Sigmoid colon (tissue), 7 donors: ENCODE data around the gene LHX8. TPM values are rescaled to one million over a fixed set of nuclear protein-coding genes. Genes with fewer than 3 reads are reported as not detected.
"Not testable (repeated sequence)": the region's sequence is repeated elsewhere in the genome, so short reads cannot be mapped to it uniquely, and the experiment has no call there.

Source experiments
- DNase-seq: peaks from one replicate; pipeline ENCODE4 v3.0.0-alpha.2; 2019
- H3K27ac ChIP-seq, 4 donors: fragments of 200-600 bp; sonication (generic); one replicate each; pipeline ENCODE4 v1.5.1; 2016 to 2019; ENCODE audit warnings: mild to moderate bottlenecking in 1 of 4
- H3K27me3 ChIP-seq, 3 donors: fragments of 200-600 bp; sonication (generic); one replicate each; pipeline ENCODE4 v1.5.1; 2019; ENCODE audit warnings: mild to moderate bottlenecking in 1 of 3
- H3K36me3 ChIP-seq, 4 donors: fragments of 200-600 bp; sonication (generic); one replicate each; pipeline ENCODE4 v1.5.1; 2016 to 2019
- H3K4me1 ChIP-seq, 4 donors: fragments of 200-600 bp; sonication (generic); one replicate each; pipeline ENCODE4 v1.5.1; 2017 to 2019
- H3K4me3 ChIP-seq, 4 donors: fragments of 200-600 bp; sonication (generic); one replicate each; pipeline ENCODE4 v1.5.1; 2017 to 2019; ENCODE audit warnings: mild to moderate bottlenecking in 2 of 4, moderate library complexity in 1 of 4
- H3K9me3 ChIP-seq, 4 donors: fragments of 200-600 bp in 3 of 4; sonication (generic) in 3 of 4; one replicate each; pipeline versions ENCODE4 v1.5.1 to v1.6.1; 2013 to 2019
- EP300 ChIP-seq, 4 donors: sonication (generic); formaldehyde crosslinking; IDR thresholded peaks; one replicate each; pipeline ENCODE4 v1.6.1; 2017; ENCODE audit warnings: antibody characterized with exemption in 4 of 4
- POLR2A ChIP-seq, 2 donors: fragments of 450-650 bp; IDR thresholded peaks; one replicate each; pipeline ENCODE4 v1.6.1; 2016; ENCODE audit warnings: antibody characterized with exemption in 2 of 2, mild to moderate bottlenecking in 2 of 2, moderate library complexity in 2 of 2
- POLR2AphosphoS5 ChIP-seq, 4 donors: sonication (generic); formaldehyde crosslinking; IDR thresholded peaks; one replicate each; pipeline ENCODE4 v1.6.1; 2017; ENCODE audit warnings: antibody characterized with exemption in 4 of 4
- WGBS, 2 donors: extraction: QIAGEN DNeasy Blood & Tissue Kit; methylation state at CpG; one replicate each; pipeline ENCODE4 v1.1.7; 2013; 5-methylcytosine and 5-hydroxymethylcytosine counted together
- intact Hi-C: fragments of 100-400 bp; cut with DNase I; formaldehyde crosslinking; loops from one replicate; pipeline ENCODE4 v1.15.1; 2023
- polyA plus RNA-seq, 3 donors: library from polyadenylated mRNA; stranded (reverse); fragments of 200-250 nt; gene quantifications; one replicate each; pipeline ENCODE4 v1.2.3, GENCODE V29; 2013
- total RNA-seq, 4 donors: library from RNA; depleted of rRNA; stranded (reverse); fragments of >200 nt; gene quantifications; one replicate each; pipeline ENCODE4 v1.1.0, GENCODE V29; 2016
- TF ChIP-seq, protein P1 (sequence below), 4 experiments: fragments of 450-650 bp in 3 of 4; fragments of 200-600 bp in 1 of 4; IDR thresholded peaks; one replicate each; pipeline ENCODE4 v1.5.1; 2016 to 2019; ENCODE audit warnings: antibody characterized with exemption in 4 of 4, mild to moderate bottlenecking in 3 of 4, moderate library complexity in 2 of 4
- donor health status: healthy with polysubstance abuse.
- donor health status: Bipolar disorder and iron deficiency.
- donor health status: healthy.

LHX8 gene
- total and polyA plus RNA-seq, 7 donors = not detected

DNA sequence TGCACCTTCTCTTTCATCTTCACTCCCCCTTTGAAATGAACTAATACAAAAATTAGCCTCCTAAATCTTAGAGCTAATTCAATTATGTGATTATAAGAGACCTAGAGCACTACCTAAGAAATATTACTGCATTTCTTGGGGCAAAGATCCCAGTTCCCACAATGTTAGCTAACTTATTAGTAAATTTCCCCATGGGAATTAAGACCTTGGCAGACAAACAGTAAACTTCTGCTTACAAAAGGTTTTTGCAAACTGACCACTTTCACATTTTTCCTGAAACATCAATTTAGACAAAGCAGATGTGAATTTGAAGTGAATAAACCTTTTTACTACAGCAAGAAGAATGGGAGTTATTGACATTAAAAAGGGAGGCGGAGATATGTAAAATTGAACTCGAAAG, 34.6 kb upstream of the LHX8 start:
- TF ChIP-seq, protein P1, sequence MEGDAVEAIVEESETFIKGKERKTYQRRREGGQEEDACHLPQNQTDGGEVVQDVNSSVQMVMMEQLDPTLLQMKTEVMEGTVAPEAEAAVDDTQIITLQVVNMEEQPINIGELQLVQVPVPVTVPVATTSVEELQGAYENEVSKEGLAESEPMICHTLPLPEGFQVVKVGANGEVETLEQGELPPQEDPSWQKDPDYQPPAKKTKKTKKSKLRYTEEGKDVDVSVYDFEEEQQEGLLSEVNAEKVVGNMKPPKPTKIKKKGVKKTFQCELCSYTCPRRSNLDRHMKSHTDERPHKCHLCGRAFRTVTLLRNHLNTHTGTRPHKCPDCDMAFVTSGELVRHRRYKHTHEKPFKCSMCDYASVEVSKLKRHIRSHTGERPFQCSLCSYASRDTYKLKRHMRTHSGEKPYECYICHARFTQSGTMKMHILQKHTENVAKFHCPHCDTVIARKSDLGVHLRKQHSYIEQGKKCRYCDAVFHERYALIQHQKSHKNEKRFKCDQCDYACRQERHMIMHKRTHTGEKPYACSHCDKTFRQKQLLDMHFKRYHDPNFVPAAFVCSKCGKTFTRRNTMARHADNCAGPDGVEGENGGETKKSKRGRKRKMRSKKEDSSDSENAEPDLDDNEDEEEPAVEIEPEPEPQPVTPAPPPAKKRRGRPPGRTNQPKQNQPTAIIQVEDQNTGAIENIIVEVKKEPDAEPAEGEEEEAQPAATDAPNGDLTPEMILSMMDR (IDR thresholded peaks at IDR 0.05) = no peak
- TF ChIP-seq POLR2AphosphoS5 (IDR thresholded peaks at IDR 0.05) = no peak
- TF ChIP-seq POLR2A (IDR thresholded peaks at IDR 0.05) = no peak
- no peak for TF ChIP-seq EP300 (IDR thresholded peaks at IDR 0.05)
- intact Hi-C loops = no loop called here
- no peak for DNase-seq
- Histone ChIP-seq H3K27me3 (no peaks in the 10 kb centered on the region), H3K4me3 (no peak overlapping the region), H3K4me1 (no peaks in the 10 kb centered on the region), H3K27ac (no peak overlapping the region), H3K36me3 (no peaks in the 10 kb centered on the region), H3K9me3 (no peaks in the 10 kb centered on the region)
- WGBS, 2 donors = 68 to 79% methylated on average over 2 of the region's 2 CpGs

DNA sequence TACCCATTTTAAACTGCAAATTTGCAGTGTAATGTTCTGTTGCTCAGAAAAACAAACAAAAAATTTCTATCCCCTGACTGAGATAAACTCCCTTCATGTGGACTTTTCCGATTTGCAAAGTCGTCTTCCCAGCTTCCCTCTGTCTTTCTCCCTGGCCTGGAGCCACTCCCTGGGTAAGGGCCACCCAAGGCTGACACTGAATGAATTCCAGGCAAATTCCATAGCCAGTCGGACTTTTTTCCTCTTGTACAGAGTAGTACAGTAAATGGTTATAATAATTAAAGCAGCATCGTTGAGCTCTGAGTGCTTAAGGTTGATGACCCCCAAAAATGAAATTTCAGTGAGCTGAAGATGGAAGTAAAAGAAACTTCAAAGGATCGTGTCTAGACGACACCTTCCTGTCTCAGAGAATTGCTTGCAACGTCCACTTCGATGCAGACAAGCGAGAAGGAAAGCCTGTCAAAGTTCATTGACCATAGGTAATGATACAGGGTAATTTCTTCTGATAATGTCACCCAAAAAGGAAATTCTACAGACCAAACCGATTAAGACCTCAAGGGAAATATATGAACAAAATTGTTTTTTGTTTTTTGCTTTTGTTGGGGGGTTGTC, 33.6 kb upstream of the LHX8 start:
- no peak for TF ChIP-seq POLR2AphosphoS5 (IDR thresholded peaks at IDR 0.05)
- TF ChIP-seq, protein P1 (IDR thresholded peaks at IDR 0.05) = no peak
- TF ChIP-seq POLR2A (IDR thresholded peaks at IDR 0.05) = no peak
- TF ChIP-seq EP300 (IDR thresholded peaks at IDR 0.05) = no peak
- no peaks in the 10 kb centered on the region for H3K27me3 ChIP-seq
- intact Hi-C loops = no loop called here
- no peaks in the 10 kb centered on the region for H3K9me3 ChIP-seq
- H3K27ac ChIP-seq = no peak overlapping the region
- no peak overlapping the region for H3K4me3 ChIP-seq
- DNase-seq = no peak
- no peaks in the 10 kb centered on the region for H3K4me1 ChIP-seq
- no peaks in the 10 kb centered on the region for H3K36me3 ChIP-seq
- 56 to 61% methylated on average over 10 of the region's 10 CpGs for WGBS, 2 donors

DNA sequence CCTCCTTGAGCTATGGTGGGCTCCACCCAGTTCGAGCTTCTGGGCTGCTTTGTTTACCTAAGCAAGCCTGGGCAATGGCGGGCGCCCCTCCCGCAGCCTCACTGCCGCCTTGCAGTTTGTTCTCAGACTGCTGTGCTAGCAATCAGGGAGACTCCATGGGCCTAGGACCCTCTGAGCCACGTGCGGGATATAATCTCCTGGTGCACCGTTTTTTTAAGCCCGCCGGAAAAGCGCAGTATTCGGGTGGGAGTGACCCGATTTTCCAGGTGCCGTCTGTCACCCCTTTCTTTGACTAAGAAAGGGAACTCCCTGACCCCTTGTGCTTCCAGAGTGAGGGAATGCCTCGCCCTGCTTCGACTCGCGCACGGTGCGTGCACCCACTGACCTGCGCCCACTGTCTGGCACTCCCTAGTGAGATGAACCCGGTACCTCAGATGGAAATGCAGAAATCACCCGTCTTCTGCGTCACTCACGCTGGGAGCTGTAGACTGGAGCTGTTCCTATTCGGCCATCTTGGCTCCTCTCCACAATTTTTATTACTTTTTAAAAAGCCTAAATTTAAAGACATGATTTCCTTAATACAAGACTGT, 21.7 kb upstream of the LHX8 start:
- 88 to 91% methylated on average over 26 of the region's 26 CpGs for WGBS, 2 donors
- H3K4me3 ChIP-seq, DNase-seq, H3K9me3 ChIP-seq, H3K36me3 ChIP-seq, H3K27ac ChIP-seq, H3K27me3 ChIP-seq, H3K4me1 ChIP-seq, intact Hi-C loops: not testable (repeated sequence)

DNA sequence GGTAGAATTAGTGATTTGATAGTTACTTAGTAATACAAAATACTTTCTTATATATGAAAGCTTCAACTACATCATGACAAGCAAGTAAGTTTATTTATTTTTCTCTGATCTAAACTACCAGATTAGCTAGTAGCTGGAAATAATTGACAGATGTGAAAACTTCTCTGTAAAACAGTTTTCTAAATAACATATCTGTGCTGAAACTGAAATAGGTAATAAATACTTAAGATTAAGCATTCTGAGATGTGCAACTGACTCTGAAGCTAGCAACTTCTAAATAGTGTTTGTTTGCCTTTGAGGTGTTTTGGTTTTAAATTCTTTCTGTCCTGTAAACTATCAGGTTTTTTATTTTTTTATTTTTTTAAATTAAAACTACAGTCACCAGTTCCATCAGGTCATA, 18.5 kb upstream of the LHX8 start:
- H3K27ac ChIP-seq = no peak overlapping the region
- TF ChIP-seq, protein P1 (IDR thresholded peaks at IDR 0.05) = no peak
- TF ChIP-seq POLR2A (IDR thresholded peaks at IDR 0.05) = no peak
- no peak for TF ChIP-seq EP300 (IDR thresholded peaks at IDR 0.05)
- no peak for TF ChIP-seq POLR2AphosphoS5 (IDR thresholded peaks at IDR 0.05)
- H3K27me3 ChIP-seq = no peaks in the 10 kb centered on the region
- H3K4me1 ChIP-seq = no peaks in the 10 kb centered on the region
- H3K9me3 ChIP-seq = no peaks in the 10 kb centered on the region
- no peaks in the 10 kb centered on the region for H3K36me3 ChIP-seq
- no peak overlapping the region for H3K4me3 ChIP-seq
- intact Hi-C loops = no loop called here
- DNase-seq = no peak

DNA sequence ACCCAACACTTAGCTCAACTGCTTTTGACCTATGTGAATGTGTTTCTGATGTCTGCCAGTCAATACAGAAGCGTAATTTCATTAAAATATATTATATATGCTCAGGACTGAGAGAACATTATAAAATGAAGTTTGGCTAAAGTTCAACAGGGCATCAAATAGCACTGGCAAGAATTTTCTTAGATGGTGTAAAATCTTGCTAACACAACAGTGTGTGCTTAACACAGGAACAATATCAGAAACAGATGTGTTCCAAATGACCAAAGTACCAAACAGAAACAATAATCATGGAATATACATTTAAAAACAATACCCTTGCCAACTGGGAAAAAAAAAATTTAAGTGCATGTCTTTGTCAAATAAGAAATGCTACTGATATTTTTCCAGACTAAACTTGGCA, 10.4 kb upstream of the LHX8 start:
- WGBS, 2 donors = 71 to 80% methylated on average over 1 of the region's 1 CpG
- peaks cover 5 to 66% (median 48%) of the 10 kb centered on the region in 3 donors for H3K27me3 ChIP-seq

More for the DNA sequence above, 10.4 kb upstream of the LHX8 start:
- intact Hi-C loops = no loop called here
- no peaks in the 10 kb centered on the region for H3K36me3 ChIP-seq
- H3K4me3 ChIP-seq = no peak overlapping the region
- DNase-seq = no peak
- TF ChIP-seq POLR2AphosphoS5 (IDR thresholded peaks at IDR 0.05) (no peak), POLR2A (IDR thresholded peaks at IDR 0.05) (no peak)
- TF ChIP-seq, protein P1 (IDR thresholded peaks at IDR 0.05) = no peak
- peaks cover 0 to 7% (median 0%) of the 10 kb centered on the region in 4 donors for H3K4me1 ChIP-seq
- peaks cover 0 to 4% (median 0%) of the 10 kb centered on the region in 4 donors for H3K9me3 ChIP-seq
- no peak overlapping the region for H3K27ac ChIP-seq
